ENCODE results near the gene AGBL1.

GRCh38 chr15:86935841-86936240 is 856.2 kb downstream of the AGBL1 start:
- TF ChIP-seq EZH2 (IDR thresholded peaks at IDR 0.05; ENCODE audit: borderline replicate concordance, low read depth, low read length, severe bottlenecking) (no peak), CTCF (IDR thresholded peaks at IDR 0.05; ENCODE audit: borderline replicate concordance, extremely low read depth, low read length, poor library complexity, severe bottlenecking) (no peak)

Data from DND-41 (cell line).